H9 (cell line): ENCODE results near the gene CASTOR1. TPM values are rescaled to one million over a fixed set of nuclear protein-coding genes. Genes with fewer than 3 reads are reported as not detected.

ENCODE experiments used
- DNase-seq: peaks from one replicate; pipeline ENCODE4 v3.0.0-alpha.2; 2017
- H2AFZ ChIP-seq: one replicate; pipeline ENCODE4 v1.6.1; 2013; ENCODE audit warnings: mild to moderate bottlenecking, low read length, control low read depth, moderate library complexity
- H2AK5ac ChIP-seq: 2 replicates; pipeline ENCODE4 v1.6.1; 2013; ENCODE audit warnings: low read length, control low read depth, mixed read lengths; ENCODE audit not compliant: insufficient read length
- H2BK120ac ChIP-seq: one replicate; pipeline ENCODE4 v1.6.1; 2013; ENCODE audit warnings: low read depth, mild to moderate bottlenecking, low read length, control low read depth, inconsistent platforms; ENCODE audit not compliant: poor library complexity, severe bottlenecking
- H2BK12ac ChIP-seq: 2 replicates; pipeline ENCODE4 v1.6.1; 2013; ENCODE audit warnings: low read length, control low read depth, mixed read lengths, low read depth; ENCODE audit not compliant: insufficient read length
- H2BK15ac ChIP-seq: 2 replicates; pipeline ENCODE4 v1.6.1; 2013; ENCODE audit warnings: low read depth, low read length, control low read depth
- H2BK20ac ChIP-seq: one replicate; pipeline ENCODE4 v1.6.1; 2013; ENCODE audit warnings: low read depth, mild to moderate bottlenecking, low read length, control low read depth, inconsistent platforms; ENCODE audit not compliant: poor library complexity, severe bottlenecking
- H2BK5ac ChIP-seq: 2 replicates; pipeline ENCODE4 v1.6.1; 2013; ENCODE audit warnings: low read length, control low read depth, mixed read lengths; ENCODE audit not compliant: insufficient read length
- H3K14ac ChIP-seq: 2 replicates; pipeline ENCODE4 v1.6.1; 2013; ENCODE audit warnings: low read length, control low read depth; ENCODE audit not compliant: insufficient read depth
- H3K18ac ChIP-seq: 2 replicates; pipeline ENCODE4 v1.6.1; 2013; ENCODE audit warnings: low read depth, mild to moderate bottlenecking, mixed read lengths, low read length, control low read depth; ENCODE audit not compliant: insufficient read length
- H3K23ac ChIP-seq: 2 replicates; pipeline ENCODE4 v1.6.1; 2013; ENCODE audit warnings: low read length, control low read depth, mixed read lengths, low read depth; ENCODE audit not compliant: insufficient read length
- H3K23me2 ChIP-seq: 2 replicates; pipeline ENCODE4 v1.6.1; 2013; ENCODE audit warnings: low read depth, mild to moderate bottlenecking, mixed read lengths, low read length, control low read depth; ENCODE audit not compliant: insufficient read length, poor library complexity, severe bottlenecking
- H3K27ac ChIP-seq: 2 replicates; pipeline ENCODE4 v1.5.1; 2013; ENCODE audit warnings: low read length, control low read depth, mixed read lengths, low read depth; ENCODE audit not compliant: insufficient read length
- H3K27me3 ChIP-seq: 2 replicates; pipeline ENCODE4 v1.6.1; 2013; ENCODE audit warnings: low read length, control low read depth, inconsistent platforms; ENCODE audit not compliant: insufficient read depth
- H3K4ac ChIP-seq: 2 replicates; pipeline ENCODE4 v1.6.1; 2013; ENCODE audit warnings: low read depth, mild to moderate bottlenecking, control low read depth, inconsistent platforms, low read length, moderate library complexity
- H3K4me1 ChIP-seq: 2 replicates; pipeline ENCODE4 v1.6.1; 2013; ENCODE audit warnings: low read length, control low read depth, inconsistent platforms; ENCODE audit not compliant: insufficient read depth
- H3K4me2 ChIP-seq: 2 replicates; pipeline ENCODE4 v1.6.1; 2013; ENCODE audit warnings: low read length, control low read depth, mixed read lengths; ENCODE audit not compliant: insufficient read length, insufficient read depth
- H3K56ac ChIP-seq: 2 replicates; pipeline ENCODE4 v1.6.1; 2013; ENCODE audit warnings: low read depth, mild to moderate bottlenecking, mixed read lengths, low read length, control low read depth; ENCODE audit not compliant: insufficient read length
- H3K79me1 ChIP-seq: 2 replicates; pipeline ENCODE4 v1.6.1; 2013; ENCODE audit warnings: low read depth, mild to moderate bottlenecking, moderate library complexity, low read length, control low read depth, inconsistent platforms; ENCODE audit not compliant: insufficient read depth, poor library complexity, severe bottlenecking
- H3K79me2 ChIP-seq: 2 replicates; pipeline ENCODE4 v1.6.1; 2013; ENCODE audit warnings: low read length, control low read depth, inconsistent platforms; ENCODE audit not compliant: insufficient read depth
- H3K9ac ChIP-seq: 2 replicates; pipeline ENCODE4 v1.6.1; 2013; ENCODE audit warnings: low read length, control low read depth, mixed read lengths; ENCODE audit not compliant: insufficient read length; ENCODE audit errors: extremely low read depth
- H3K9me3 ChIP-seq: one replicate; pipeline ENCODE4 v1.6.1; 2013; ENCODE audit warnings: low read depth, low read length, inconsistent platforms; ENCODE audit not compliant: control insufficient read depth
- H3T11ph ChIP-seq: one replicate; pipeline ENCODE4 v1.6.1; 2013; ENCODE audit warnings: mild to moderate bottlenecking, low read length, control low read depth, inconsistent platforms
- H4K20me1 ChIP-seq: one replicate; pipeline ENCODE4 v1.6.1; 2013; ENCODE audit not compliant: control insufficient read depth, insufficient read length, insufficient read depth
- H4K5ac ChIP-seq: 2 replicates; pipeline ENCODE4 v1.6.1; 2013; ENCODE audit warnings: low read depth, mild to moderate bottlenecking, mixed read lengths, low read length, control low read depth; ENCODE audit not compliant: insufficient read length
- H4K8ac ChIP-seq: replicated peaks from 2 replicates; pipeline ENCODE4 v1.6.1; 2013; ENCODE audit warnings: low read length, control low read depth, mixed read lengths, low read depth; ENCODE audit not compliant: insufficient read length
- H4K91ac ChIP-seq: 2 replicates; pipeline ENCODE4 v1.6.1; 2013; ENCODE audit warnings: low read depth, mild to moderate bottlenecking, moderate library complexity, mixed read lengths, low read length, control low read depth; ENCODE audit not compliant: insufficient read length
- H3K27ac Mint-ChIP-seq, 3 experiments: 2 replicates in 2 of 3; 3 replicates in 1 of 3; pipeline ENCODE4 v1.8.0; 2020 to 2021; ENCODE audit warnings: mixed read lengths in 3 of 3, mild to moderate bottlenecking in 1 of 3, moderate library complexity in 1 of 3
- H3K27me3 Mint-ChIP-seq: 2 replicates; pipeline ENCODE4 v1.8.0; 2021; ENCODE audit warnings: low read depth, mild to moderate bottlenecking, moderate library complexity, mixed read lengths
- H3K36me3 Mint-ChIP-seq, 3 experiments: 2 replicates in 2 of 3; 3 replicates in 1 of 3; pipeline ENCODE4 v1.8.0; 2020 to 2021; ENCODE audit warnings: low read depth in 3 of 3, mixed read lengths in 3 of 3; ENCODE audit not compliant: insufficient read depth in 1 of 3
- H3K4me1 Mint-ChIP-seq, 2 experiments: 2 replicates each; pipeline ENCODE4 v1.8.0; 2020; ENCODE audit warnings: mixed read lengths in 2 of 2
- H3K4me3 Mint-ChIP-seq, 2 experiments: 2 replicates in 1 of 2; 3 replicates in 1 of 2; pipeline ENCODE4 v1.8.0; 2020 to 2021; ENCODE audit warnings: mild to moderate bottlenecking in 2 of 2, mixed read lengths in 2 of 2, moderate library complexity in 1 of 2
- H3K9me3 Mint-ChIP-seq, 2 experiments: 2 replicates in 1 of 2; 3 replicates in 1 of 2; pipeline ENCODE4 v1.8.0; 2020; ENCODE audit warnings: mild to moderate bottlenecking in 2 of 2, mixed read lengths in 2 of 2, moderate library complexity in 1 of 2
- CTCF ChIP-seq: fragments of 200-600 bp; sonication (generic); conservative IDR thresholded peaks from 3 replicates; pipeline ENCODE4 v1.8.0; 2021; ENCODE audit warnings: antibody characterized with exemption, mild to moderate bottlenecking
- WGBS: extraction: QIAGEN DNeasy Blood & Tissue Kit; methylation state at CpG from one replicate; pipeline ENCODE4 v1.1.7; 2013; ENCODE audit warnings: missing lambda C conversion rate, low lambda C conversion rate, mixed read lengths; ENCODE audit not compliant: insufficient read length; ENCODE audit errors: extremely low coverage; 5-methylcytosine and 5-hydroxymethylcytosine counted together
- total RNA-seq: library from RNA; stranded (reverse); gene quantifications from 2 replicates; pipeline ENCODE4 v1.2.1, GENCODE V29; 2021

CASTOR1 gene
- total RNA-seq, 1 experiment from 2014 or later = 8.8 TPM

- H3K18ac ChIP-seq = no peak overlapping the region
Observed at GRCh38 chr22:30336752-30337460, 47.6 kb upstream of the CASTOR1 start.

More at GRCh38 chr22:30336752-30337460, 47.6 kb upstream of the CASTOR1 start:
- no peak overlapping the region for H2AFZ ChIP-seq
- no peak overlapping the region for H4K5ac ChIP-seq
- H3K79me1 ChIP-seq = no peaks in the 10 kb centered on the region
- H3K9me3 ChIP-seq = no peaks in the 10 kb centered on the region
- no peak for DNase-seq
- no peaks in the 10 kb centered on the region for H3K27me3 ChIP-seq
- no peak overlapping the region for H4K91ac ChIP-seq
- H3T11ph ChIP-seq = no peak overlapping the region
- no peak overlapping the region for H3K14ac ChIP-seq
- H3K4me1 ChIP-seq = no peaks in the 10 kb centered on the region
- H3K79me2 ChIP-seq = 0 out of 2 replicates have a peak, but pooled peaks cover 2% of the 10 kb centered on the region
- Mint-ChIP-seq H3K4me1 (no peaks in the 10 kb centered on the region), H3K9me3 (no peaks in the 10 kb centered on the region), H3K27ac (no peak overlapping the region; a peak in 1 of 7 replicates), H3K27me3 (no peaks in the 10 kb centered on the region), H3K4me3 (no peak overlapping the region), H3K36me3 (peaks cover 68 to 99% (median 95%) of the 10 kb centered on the region in 3 experiments)
- H3K9ac ChIP-seq = no peak overlapping the region
- H3K27ac ChIP-seq = no peak overlapping the region
- H3K4me2 ChIP-seq = no peak overlapping the region
- H4K20me1 ChIP-seq = no peaks in the 10 kb centered on the region
- H3K4ac ChIP-seq = no peak overlapping the region
- H2BK120ac ChIP-seq = no peak overlapping the region
- no peak overlapping the region for H2AK5ac ChIP-seq
- H3K56ac ChIP-seq = no peak overlapping the region
- no peak overlapping the region for H2BK5ac ChIP-seq
- no peaks in the 10 kb centered on the region for H3K23me2 ChIP-seq
- TF ChIP-seq CTCF = no peak
- H2BK15ac ChIP-seq = no peak overlapping the region
- H3K23ac ChIP-seq = no peak overlapping the region
- no peak overlapping the region for H2BK12ac ChIP-seq
- WGBS = no CpG with 5 or more reads among the region's 4 CpGs
- H2BK20ac ChIP-seq = no peak overlapping the region
- no peak overlapping the region for H4K8ac ChIP-seq
